Stimulated activated CD4-positive, alpha-beta T cell treated with anti-CD3 and anti-CD28 coated beads, Interleukin-15, amount 100 ng/mL, for 1 hour (primary cell): ENCODE measurements around the gene AGER.
"Not testable (repeated sequence)": the region's sequence is repeated elsewhere in the genome, so short reads cannot be mapped to it uniquely, and the experiment has no call there.

Experiments used
- DNase-seq, 2 donors: peaks; one replicate each; pipeline ENCODE4 v3.0.0-alpha.2; 2020; ENCODE audit warnings: low read depth in 1 of 2, low spot score in 1 of 2

The AGER gene

DNA sequence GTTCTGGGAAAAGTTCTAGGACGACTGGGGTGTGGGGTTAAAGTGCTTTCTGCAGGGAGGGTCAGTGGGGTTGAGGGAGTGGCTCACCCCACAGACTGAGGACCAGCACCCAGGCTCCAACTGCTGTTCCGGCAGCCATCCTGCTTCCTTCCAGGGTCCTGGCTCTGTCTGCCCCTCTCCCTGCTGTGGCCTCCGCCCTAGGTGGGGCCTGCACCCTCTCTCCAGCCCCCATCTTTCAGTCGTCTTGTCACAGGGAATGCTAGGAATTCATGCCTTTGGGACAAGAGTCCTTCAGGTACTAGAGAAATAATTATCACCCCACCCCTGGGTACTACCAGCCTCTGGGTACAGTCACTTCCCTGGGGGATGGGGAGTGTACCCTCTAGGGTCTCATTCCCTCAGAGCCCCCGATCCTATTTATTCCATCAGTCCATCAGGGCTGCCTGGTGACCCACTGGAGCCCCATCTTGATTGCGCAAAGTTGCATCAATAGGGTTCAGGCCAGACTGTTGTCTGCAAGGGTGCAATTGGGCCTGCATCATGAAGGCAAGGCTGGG lies at the start of gene AGER:
Gene AGER, minus strand, starts transcription at position 170 of the 557 bp plus-strand sequence. Its CDS starts 31 bp downstream, at position 139.
- no peak for DNase-seq

DNA sequence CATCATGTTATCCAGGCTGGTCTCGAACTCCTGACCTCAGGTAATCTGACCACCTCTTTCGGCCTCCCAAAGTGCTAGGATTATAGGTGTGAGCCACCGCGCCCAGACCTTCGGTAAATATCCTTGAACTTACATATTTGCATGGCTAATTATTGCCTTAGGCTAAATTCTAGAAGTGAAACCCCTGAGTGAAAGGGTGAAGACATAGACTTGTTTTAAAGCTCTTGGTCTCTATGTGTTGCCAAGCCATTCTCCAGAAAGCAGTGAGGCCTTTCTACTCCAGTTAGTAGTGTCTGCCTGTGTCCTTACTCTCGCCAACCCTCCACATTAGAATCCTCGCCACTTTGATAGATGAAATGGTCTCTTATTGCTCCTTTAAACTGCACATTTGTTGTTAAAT lies 42.4 kb upstream of the AGER start:
- DNase-seq, result no peak

DNA sequence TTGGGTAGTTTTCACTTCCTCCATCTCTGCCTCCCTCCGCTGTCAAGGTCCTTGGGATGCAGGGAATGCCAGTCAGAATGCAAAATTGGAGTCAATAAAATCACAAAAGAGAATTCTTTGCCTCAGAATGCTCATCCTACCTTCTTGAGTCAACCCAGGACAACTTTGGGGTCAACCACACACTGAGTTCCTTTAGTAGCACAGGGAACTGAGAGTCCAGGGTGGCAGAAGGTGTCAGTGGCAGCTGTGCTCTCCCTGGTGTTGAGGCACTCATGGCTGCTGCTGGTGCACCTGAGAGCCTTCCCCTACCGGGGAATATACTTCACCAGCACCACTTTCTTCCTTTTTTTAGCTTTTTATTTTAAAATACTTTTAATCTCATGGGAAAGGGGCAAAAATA lies 40.6 kb upstream of the AGER start:
- DNase-seq, result no peak

DNA sequence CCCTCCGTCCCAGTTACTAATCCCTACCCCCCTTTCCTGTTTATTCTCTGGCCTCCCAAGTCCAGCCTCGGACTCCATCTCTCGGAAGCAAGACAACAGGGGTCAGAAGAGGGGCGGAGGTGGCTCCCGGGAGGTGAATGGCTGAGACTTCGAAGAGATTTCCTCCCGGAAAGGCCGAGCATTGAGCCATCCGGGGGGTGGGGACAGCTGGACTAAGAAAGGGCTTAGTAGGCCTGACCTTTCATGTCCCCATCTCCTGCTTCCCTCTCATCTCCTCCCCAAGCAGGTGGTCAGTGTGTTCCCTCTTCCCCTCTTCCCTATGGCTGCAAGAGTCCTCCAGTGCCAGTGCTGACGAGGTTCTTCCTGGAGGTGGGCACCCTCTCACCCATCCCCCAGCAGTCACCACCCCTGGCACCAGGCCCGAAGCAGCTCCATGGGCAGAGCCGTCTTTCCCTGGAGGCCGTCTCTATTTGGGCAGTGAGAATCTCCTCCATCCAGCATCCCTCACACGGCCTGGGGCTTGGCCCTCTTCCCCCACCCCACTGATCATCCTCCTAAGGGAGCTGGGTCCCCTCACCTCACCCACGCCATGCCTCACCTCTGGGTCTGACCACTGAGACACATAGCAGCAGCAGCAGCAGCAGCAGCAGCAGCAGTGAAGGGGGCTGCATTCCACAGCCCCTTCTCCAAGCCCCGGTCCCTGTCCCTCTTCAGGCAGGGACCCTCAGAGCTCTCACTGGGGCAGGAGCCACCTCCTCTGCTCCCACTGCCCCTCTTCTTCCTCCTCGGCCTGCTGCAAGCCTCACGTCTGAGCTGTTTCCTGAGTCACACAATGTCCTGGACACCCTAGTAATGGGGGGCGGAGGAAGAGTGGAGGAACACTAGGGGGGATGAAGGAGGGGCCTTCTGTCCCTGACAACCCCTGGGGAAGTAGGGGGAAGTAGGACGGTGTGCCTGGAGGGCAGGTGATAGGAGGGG lies 39.5 kb upstream of the AGER start, which contains the start of gene NOTCH4:
Gene NOTCH4, minus strand, starts transcription at position 810 of the 978 bp plus-strand sequence. Its CDS starts 139 bp downstream, at position 671.
- DNase-seq, result no peak

- no peak for DNase-seq
Observed at GRCh38 chr6:32222333-32223230, 38.5 kb upstream of the AGER start.

DNA sequence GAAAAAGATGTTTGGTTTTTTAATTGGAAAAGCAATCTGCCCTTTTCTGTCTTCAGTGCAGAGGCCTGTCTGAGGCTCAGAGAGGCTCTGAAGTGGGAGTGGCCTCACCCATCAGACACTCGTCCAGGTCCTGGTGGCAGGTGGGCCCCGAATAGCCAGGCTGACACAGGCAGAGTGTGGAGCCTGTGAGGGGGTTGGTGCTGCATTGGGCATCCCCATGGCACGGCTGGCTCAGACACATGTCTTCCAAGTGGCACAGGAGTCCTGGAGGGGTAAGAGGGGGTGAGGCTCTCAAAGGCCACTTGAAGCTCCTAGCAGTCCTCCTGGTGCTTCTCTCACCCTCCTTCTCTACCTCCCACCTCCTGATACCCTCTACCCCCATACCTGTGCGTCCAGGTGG lies 36.0 kb upstream of the AGER start:
- no peak for DNase-seq

GRCh38 chr6:32218167-32218566 lies 34.1 kb upstream of the AGER start:
- no peak for DNase-seq

DNA sequence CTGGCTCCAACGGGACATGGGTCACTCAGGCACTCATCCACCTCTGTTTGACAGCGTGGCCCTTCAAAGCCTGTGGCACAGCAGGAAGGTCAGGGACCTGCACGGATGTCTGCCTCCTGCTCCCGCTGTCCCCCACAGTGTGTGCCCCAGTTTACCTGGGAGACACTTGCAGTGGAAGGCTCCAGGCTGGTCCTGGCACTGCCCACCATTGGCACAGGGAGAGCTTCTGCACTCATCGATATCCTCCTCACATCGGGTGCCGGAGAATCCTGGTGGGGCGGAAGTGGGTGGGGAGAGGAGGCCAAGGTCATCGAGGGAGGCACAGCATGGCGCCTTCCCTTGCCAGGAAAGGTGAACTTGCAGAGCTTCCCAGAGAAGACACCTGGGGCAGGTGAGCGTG lies 32.9 kb upstream of the AGER start:
- DNase-seq, result no peak

- no peak for DNase-seq
Observed at GRCh38 chr6:32216285-32216684, 32.2 kb upstream of the AGER start.

- no peak for DNase-seq
Observed at GRCh38 chr6:32215617-32216016, 31.6 kb upstream of the AGER start.

- DNase-seq, result no peak
Observed at GRCh38 chr6:32214126-32214525, 30.1 kb upstream of the AGER start.

DNA sequence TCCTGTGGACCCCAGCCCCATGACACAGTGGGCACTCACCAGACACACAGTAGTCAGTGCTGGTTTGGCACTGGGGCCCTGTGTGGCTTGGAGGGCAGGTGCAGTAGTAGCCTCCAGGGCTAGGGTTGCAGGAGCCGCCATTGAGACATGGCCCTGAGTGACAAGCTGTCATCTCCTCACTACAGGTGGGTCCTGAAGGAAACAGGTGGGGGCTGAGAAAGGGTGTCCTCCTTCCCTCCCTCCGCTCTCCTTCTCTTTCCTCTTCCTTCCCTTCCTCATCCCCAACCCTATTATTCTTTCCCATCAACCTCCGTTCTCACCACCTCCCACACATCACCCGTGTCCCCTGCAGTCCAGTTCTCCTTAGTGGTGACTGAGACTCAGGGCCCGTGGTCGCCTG lies 29.6 kb upstream of the AGER start:
- DNase-seq, result no peak

DNA sequence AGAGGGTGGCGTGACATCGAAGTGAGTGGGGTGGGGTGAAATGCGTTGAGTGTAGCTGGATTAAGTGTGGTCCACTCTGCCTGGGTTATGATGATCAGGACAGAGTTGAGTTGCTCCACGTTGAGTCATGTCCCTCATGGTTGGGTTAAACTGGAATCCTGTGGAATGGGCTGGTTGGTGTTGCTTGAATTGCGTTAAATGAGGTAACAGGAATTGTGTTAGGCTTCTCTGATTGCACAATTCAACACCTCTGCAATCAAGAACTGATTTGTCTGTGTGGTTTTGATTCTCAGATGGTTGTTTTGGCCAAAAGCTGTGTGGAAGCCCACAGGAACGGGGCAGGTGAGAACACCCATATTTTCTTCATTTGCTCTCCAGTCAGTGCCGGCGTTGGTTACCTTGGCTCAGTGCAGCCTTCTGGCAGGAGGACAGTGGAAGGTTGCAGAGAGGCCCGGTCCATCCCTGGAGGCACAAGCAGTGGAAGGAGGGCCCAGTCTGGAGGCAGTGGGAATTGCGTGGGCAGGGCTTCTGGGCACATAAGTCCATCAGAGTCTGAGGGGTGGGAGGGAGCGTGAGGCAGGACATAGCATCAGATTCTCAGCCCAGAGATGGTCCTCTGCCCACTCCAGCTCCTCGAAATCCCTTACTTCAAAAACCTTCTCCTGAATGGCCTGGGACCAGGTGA lies 28.2 kb upstream of the AGER start:
- DNase-seq, result no peak

DNA sequence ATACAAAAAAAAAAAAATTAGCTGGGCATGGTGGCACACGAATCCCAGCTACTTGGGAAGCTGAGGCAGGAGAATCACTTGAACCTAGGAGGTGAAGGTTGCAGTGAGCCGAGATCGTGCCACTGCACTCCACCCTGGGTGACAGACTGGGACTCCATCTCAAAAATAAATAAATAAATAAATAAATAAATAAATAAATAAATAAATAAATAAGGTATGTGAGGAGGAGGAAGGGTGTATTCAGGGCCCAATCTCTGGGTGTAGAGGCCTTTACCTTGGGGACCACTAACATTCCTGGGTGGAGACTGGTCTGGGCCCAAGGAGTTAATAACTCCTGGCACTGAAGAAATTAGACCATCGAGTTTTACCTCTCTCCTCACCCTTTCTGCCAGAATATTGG lies 27.4 kb upstream of the AGER start:
- not testable (repeated sequence) for DNase-seq

- no peak for DNase-seq
Observed at GRCh38 chr6:32210191-32210601, 26.1 kb upstream of the AGER start.

DNA sequence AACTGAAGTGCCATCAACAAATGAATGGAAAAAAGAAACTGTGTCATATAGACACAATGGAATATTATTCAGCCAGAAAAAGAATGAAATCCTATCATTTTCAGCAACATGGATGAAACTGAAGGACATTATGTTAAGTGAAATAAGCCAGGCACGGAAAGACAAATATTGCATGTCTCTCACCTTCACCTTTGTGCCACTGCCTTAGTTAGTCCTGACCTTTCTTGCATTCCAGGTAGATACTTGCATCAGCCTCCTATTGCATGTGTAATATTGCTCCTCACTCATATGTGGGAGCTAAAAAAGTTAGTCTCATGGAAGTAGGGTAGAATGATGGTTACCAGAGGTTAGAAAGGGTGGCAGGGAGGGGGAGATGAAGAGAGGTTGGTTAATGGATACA lies 24.9 kb upstream of the AGER start:
- DNase-seq, result no peak

DNA sequence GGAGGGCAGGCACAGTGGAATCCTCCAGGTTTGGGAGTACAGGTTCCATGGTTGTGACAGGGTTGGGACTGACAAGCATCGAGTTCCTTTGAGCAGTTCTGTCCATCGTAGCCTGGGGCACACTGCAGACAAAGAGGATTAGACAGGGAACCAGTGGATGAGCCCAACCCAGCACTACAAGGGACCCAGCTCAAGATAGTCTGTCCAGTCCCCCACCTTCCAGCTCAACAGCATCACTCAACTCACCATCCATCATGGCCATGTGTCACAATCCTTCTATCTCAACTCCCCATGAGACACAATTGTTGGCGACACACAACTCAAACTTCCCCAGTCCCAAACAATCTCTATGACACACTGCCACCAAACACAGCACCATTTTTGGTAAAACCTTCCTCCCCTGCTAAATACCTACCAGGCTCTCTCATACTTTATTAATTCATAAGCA lies 20.2 kb upstream of the AGER start:
- no peak for DNase-seq

GRCh38 chr6:32203426-32204267 lies 19.6 kb upstream of the AGER start:
- no peak for DNase-seq

DNA sequence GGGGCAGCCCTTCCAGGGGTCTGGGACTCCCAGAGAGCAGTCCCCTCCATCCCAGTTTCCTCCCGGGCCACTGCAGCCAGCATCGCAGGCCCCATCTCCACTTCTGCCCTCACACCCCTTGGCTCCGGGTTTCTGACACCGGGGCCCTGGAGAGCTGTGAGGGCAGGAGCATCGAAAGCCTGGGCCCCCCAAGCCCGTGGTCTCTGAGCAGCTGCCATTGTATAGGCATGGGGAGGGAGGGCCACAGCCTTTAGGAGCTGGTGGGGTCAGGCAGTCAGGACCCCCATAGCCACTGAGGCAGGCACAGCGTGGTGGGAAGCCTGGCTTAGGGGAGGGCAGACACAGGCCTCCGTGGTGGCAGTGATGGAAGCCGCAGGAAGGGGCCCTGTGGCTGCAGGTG lies 18.1 kb upstream of the AGER start:
- DNase-seq, result no peak
